OCI-LY3 (cell line): ENCODE measurements around the gene PRX.

Source experiments
- H2AFZ ChIP-seq: fragments of 200-600, 300-600 bp; shearing (Covaris generic); 2 replicates; pipeline ENCODE4 v1.6.0; 2014; ENCODE audit warnings: antibody characterized with exemption, low read depth, low read length
- H3K27ac ChIP-seq: fragments of 200-600, 300-600 bp; sonication (generic); 2 replicates; pipeline ENCODE4 v1.5.1; 2014; ENCODE audit warnings: mild to moderate bottlenecking, low read length, moderate library complexity, mixed read lengths
- H3K27me3 ChIP-seq: fragments of 200-600, 300-600 bp; sonication (generic); 2 replicates; pipeline ENCODE4 v1.6.1; 2014; ENCODE audit warnings: low read depth, low read length, mixed read lengths
- H3K36me3 ChIP-seq: fragments of 200-600, 300-600 bp; sonication (generic); replicated peaks from 2 replicates; pipeline ENCODE3; 2014; ENCODE audit warnings: low read depth, low read length, mixed read lengths
- H3K4me1 ChIP-seq: fragments of 300-600, 200-600 bp; sonication (generic); 2 replicates; pipeline ENCODE4 v1.6.1; 2014; ENCODE audit warnings: low read length, mixed read lengths
- H3K4me2 ChIP-seq: fragments of 200-600, 300-600 bp; sonication (generic); 2 replicates; pipeline ENCODE4 v1.6.1; 2014; ENCODE audit warnings: low read length, mixed read lengths
- H3K4me3 ChIP-seq: fragments of 300-600, 200-600 bp; sonication (generic); 2 replicates; pipeline ENCODE4 v1.5.1; 2014; ENCODE audit warnings: antibody characterized with exemption, mild to moderate bottlenecking, low read length, moderate library complexity
- H3K79me2 ChIP-seq: fragments of 300-600, 200-600 bp; shearing (Covaris generic); 2 replicates; pipeline ENCODE4 v1.6.1; 2014; ENCODE audit warnings: mild to moderate bottlenecking, low read length, mixed read lengths
- H3K9ac ChIP-seq: fragments of 300-600, 200-600 bp; shearing (Covaris generic); 2 replicates; pipeline ENCODE4 v1.6.0; 2014; ENCODE audit warnings: mild to moderate bottlenecking, low read length, moderate library complexity
- H3K9me3 ChIP-seq: fragments of 200-600, 300-600 bp; shearing (Covaris generic); 2 replicates; pipeline ENCODE4 v1.6.1; 2014; ENCODE audit warnings: low read length, mixed read lengths; ENCODE audit not compliant: insufficient read depth
- H4K20me1 ChIP-seq: fragments of 200-600, 300-600 bp; sonication (generic); 2 replicates; pipeline ENCODE4 v1.6.1; 2016; ENCODE audit warnings: low read length, mixed read lengths; ENCODE audit not compliant: insufficient read depth
- EZH2phosphoT487 ChIP-seq: fragments of 200-600 bp; shearing (Covaris generic); IDR thresholded peaks from 2 replicates; pipeline ENCODE4 v1.6.1; 2018; ENCODE audit warnings: antibody characterized with exemption, mixed run types, low read depth
- TF ChIP-seq, protein P1 (sequence below): fragments of 200-600, 300-600 bp; sonication (generic); IDR thresholded peaks from 2 replicates; pipeline ENCODE4 v1.5.1; 2014; ENCODE audit warnings: antibody characterized with exemption, low read length, low read depth

PRX gene, protein sequence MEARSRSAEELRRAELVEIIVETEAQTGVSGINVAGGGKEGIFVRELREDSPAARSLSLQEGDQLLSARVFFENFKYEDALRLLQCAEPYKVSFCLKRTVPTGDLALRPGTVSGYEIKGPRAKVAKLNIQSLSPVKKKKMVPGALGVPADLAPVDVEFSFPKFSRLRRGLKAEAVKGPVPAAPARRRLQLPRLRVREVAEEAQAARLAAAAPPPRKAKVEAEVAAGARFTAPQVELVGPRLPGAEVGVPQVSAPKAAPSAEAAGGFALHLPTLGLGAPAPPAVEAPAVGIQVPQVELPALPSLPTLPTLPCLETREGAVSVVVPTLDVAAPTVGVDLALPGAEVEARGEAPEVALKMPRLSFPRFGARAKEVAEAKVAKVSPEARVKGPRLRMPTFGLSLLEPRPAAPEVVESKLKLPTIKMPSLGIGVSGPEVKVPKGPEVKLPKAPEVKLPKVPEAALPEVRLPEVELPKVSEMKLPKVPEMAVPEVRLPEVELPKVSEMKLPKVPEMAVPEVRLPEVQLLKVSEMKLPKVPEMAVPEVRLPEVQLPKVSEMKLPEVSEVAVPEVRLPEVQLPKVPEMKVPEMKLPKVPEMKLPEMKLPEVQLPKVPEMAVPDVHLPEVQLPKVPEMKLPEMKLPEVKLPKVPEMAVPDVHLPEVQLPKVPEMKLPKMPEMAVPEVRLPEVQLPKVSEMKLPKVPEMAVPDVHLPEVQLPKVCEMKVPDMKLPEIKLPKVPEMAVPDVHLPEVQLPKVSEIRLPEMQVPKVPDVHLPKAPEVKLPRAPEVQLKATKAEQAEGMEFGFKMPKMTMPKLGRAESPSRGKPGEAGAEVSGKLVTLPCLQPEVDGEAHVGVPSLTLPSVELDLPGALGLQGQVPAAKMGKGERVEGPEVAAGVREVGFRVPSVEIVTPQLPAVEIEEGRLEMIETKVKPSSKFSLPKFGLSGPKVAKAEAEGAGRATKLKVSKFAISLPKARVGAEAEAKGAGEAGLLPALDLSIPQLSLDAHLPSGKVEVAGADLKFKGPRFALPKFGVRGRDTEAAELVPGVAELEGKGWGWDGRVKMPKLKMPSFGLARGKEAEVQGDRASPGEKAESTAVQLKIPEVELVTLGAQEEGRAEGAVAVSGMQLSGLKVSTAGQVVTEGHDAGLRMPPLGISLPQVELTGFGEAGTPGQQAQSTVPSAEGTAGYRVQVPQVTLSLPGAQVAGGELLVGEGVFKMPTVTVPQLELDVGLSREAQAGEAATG (N-terminal part only)

DNA sequence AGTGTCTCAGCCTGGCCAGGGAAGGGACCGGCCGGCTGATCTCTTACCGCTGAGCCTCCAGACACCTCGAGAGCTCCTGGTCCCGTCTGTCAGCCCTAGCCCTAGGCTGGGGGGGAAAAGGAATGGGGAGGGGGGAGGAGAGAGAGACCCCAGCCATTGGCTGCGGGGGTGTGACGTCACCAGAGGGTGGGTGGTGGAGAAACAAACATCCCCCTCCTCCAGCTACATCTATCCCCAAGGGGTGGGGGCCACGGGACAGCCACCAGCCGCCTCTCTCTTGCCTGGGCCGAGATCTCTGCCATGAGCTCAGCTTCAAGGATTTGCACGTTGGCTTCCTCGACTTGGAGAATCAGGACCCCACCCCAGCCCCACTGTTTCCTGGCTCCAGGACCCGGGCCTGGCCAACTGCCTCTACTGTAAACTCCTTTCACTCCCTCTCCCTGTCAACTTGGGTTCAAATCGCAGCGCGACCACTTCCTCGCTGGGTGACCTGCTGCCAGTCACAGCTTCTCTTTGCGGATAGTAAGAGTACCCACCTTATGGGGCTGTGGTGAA lies at the start of gene PRX:
TSS of gene PRX (minus strand) at position 88 of the 555 bp plus-strand sequence. CDS start 5,446 bp downstream, outside the sequence.
- Histone ChIP-seq H3K79me2 (no peaks in the 10 kb centered on the region), H3K4me1 (peaks cover 4% of the 10 kb centered on the region; the same call in 1 of the 2 replicates), H3K27me3 (no peaks in the 10 kb centered on the region), H4K20me1 (no peaks in the 10 kb centered on the region), H2AFZ (no peak within 1 kb of the TSS), H3K36me3 (no peaks in the 10 kb centered on the region), H3K27ac (no peak within 1 kb of the TSS), H3K4me3 (no peak within 1 kb of the TSS), H3K9ac (no peak within 1 kb of the TSS), H3K9me3 (no peaks in the 10 kb centered on the region), H3K4me2 (no peak within 1 kb of the TSS)
- TF ChIP-seq EZH2phosphoT487 = no peak
- TF ChIP-seq, protein P1, sequence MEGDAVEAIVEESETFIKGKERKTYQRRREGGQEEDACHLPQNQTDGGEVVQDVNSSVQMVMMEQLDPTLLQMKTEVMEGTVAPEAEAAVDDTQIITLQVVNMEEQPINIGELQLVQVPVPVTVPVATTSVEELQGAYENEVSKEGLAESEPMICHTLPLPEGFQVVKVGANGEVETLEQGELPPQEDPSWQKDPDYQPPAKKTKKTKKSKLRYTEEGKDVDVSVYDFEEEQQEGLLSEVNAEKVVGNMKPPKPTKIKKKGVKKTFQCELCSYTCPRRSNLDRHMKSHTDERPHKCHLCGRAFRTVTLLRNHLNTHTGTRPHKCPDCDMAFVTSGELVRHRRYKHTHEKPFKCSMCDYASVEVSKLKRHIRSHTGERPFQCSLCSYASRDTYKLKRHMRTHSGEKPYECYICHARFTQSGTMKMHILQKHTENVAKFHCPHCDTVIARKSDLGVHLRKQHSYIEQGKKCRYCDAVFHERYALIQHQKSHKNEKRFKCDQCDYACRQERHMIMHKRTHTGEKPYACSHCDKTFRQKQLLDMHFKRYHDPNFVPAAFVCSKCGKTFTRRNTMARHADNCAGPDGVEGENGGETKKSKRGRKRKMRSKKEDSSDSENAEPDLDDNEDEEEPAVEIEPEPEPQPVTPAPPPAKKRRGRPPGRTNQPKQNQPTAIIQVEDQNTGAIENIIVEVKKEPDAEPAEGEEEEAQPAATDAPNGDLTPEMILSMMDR = no peak

DNA sequence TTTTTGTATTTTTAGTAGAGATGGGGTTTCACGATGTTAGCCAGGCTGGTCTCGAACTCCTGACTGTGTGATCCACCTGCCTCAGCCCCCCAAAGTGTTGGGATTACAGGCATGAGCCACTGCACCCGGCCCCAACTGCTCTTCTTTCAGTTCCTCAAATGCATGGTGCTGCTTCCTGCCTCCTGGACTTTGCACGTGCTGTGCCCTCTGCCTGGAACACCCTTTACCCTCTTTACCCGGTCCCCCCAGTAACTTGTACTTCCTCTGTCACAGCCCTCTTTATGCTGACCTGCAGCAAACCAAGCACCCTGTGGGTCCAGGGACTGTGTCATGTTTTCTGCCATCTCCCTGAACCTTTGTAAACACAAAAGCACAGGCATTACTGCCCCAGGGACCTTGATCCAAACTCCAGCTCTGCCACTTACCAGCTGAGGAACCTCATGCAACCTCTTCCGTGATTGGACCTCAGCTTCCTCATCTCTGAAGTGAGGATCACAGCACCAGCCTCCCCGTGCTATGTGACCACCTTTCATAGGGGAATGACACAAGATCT lies 48.6 kb upstream of the PRX start:
- Histone ChIP-seq H3K27ac (peak overlapping the region; percentile 18), H3K9me3 (no peaks in the 10 kb centered on the region), H4K20me1 (no peaks in the 10 kb centered on the region), H3K79me2 (no peaks in the 10 kb centered on the region), H2AFZ (no peak overlapping the region), H3K27me3 (no peaks in the 10 kb centered on the region), H3K36me3 (peaks cover 4% of the 10 kb centered on the region), H3K4me2 (peak overlapping the region; percentile 46), H3K4me1 (peaks cover 33% of the 10 kb centered on the region), H3K9ac (no peak overlapping the region; the same call in 1 of the 2 replicates), H3K4me3 (0 out of 2 replicates have a peak overlapping the region, but pooled peaks have one; percentile 2)
- TF ChIP-seq, protein P1 = no peak
- TF ChIP-seq EZH2phosphoT487 = no peak

- Histone ChIP-seq H2AFZ (no peak overlapping the region), H3K4me2 (no peak overlapping the region), H3K4me3 (no peak overlapping the region), H4K20me1 (no peaks in the 10 kb centered on the region), H3K79me2 (no peaks in the 10 kb centered on the region), H3K27me3 (no peaks in the 10 kb centered on the region), H3K9ac (no peak overlapping the region), H3K4me1 (peaks cover 27% of the 10 kb centered on the region), H3K9me3 (no peaks in the 10 kb centered on the region), H3K27ac (no peak overlapping the region), H3K36me3 (peaks cover 4% of the 10 kb centered on the region)
- TF ChIP-seq EZH2phosphoT487 = no peak
- TF ChIP-seq, protein P1 = no peak
Measured at GRCh38 chr19:40460185-40460584, 47.0 kb upstream of the PRX start.
